Naive thymus-derived CD4-positive, alpha-beta T cell (primary cell): ENCODE data around the gene PRKN. TPM values are rescaled to one million over a fixed set of nuclear protein-coding genes. Genes with fewer than 3 reads are reported as not detected.

Experiments used
- ATAC-seq: fragments of 150-1000 bp; cut with Tn5 transposase; 2 replicates; pipeline ENCODE4 v1.10.0; 2021; ENCODE audit warnings: mild to moderate bottlenecking, moderate library complexity
- CTCF ChIA-PET: fragments of 350-600 bp; sonication (Branson Sonifier 250); formaldehyde crosslinking; loops from one replicate; lab custom pipeline; 2021; ENCODE audit warnings: antibody characterized with exemption; lab: Charles Lee
- POLR2A ChIA-PET: fragments of 350-600 bp; sonication (Branson Sonifier 250); formaldehyde crosslinking; loops from one replicate; lab custom pipeline; 2021; ENCODE audit warnings: antibody characterized with exemption, inconsistent platforms; lab: Charles Lee
- DNase-seq, 9 donors: peaks; one replicate each; pipeline versions ENCODE4 v3.0.0 to v3.0.0-alpha.2; 2020 to 2022; ENCODE audit warnings: mixed read lengths in 1 of 9
- H3K27ac ChIP-seq: one replicate; pipeline ENCODE4 v1.7.0; 2013; ENCODE audit warnings: mild to moderate bottlenecking, low read depth, low read length, moderate library complexity
- H3K27me3 ChIP-seq, 2 donors: one replicate each; pipeline ENCODE4 v1.7.0; 2013; ENCODE audit warnings: low read length in 2 of 2, mild to moderate bottlenecking in 2 of 2, moderate library complexity in 2 of 2; ENCODE audit not compliant: control insufficient read depth in 2 of 2, insufficient read depth in 2 of 2
- H3K36me3 ChIP-seq, 3 experiments: 1 replicate in 2 of 3; 2 replicates in 1 of 3; pipeline ENCODE4 v1.7.0; 2013; ENCODE audit warnings: low read length in 3 of 3, mild to moderate bottlenecking in 3 of 3, moderate library complexity in 1 of 3; ENCODE audit not compliant: insufficient read depth in 3 of 3, control insufficient read depth in 2 of 3
- H3K4me1 ChIP-seq, 2 donors: one replicate each; pipeline ENCODE4 v1.7.0; 2013; ENCODE audit warnings: low read length in 2 of 2, mild to moderate bottlenecking in 2 of 2, moderate library complexity in 1 of 2; ENCODE audit not compliant: control insufficient read depth in 2 of 2, insufficient read depth in 2 of 2
- H3K4me3 ChIP-seq: 2 replicates; pipeline ENCODE4 v1.7.0; 2013; ENCODE audit warnings: mild to moderate bottlenecking, low read length
- H3K9me3 ChIP-seq, 3 experiments: 1 replicate in 2 of 3; 2 replicates in 1 of 3; pipeline ENCODE4 v1.7.0; 2013; ENCODE audit warnings: low read length in 3 of 3; ENCODE audit not compliant: control insufficient read depth in 2 of 3
- H3K27ac Mint-ChIP-seq, 9 donors: one replicate each; pipeline ENCODE4 v1.8.0; 2020 to 2022; ENCODE audit warnings: mixed read lengths in 9 of 9, mild to moderate bottlenecking in 8 of 9, moderate library complexity in 5 of 9, inconsistent platforms in 2 of 9
- H3K27me3 Mint-ChIP-seq, 5 donors: one replicate each; pipeline ENCODE4 v1.8.0; 2021 to 2022; ENCODE audit warnings: mixed read lengths in 5 of 5, mild to moderate bottlenecking in 1 of 5
- H3K36me3 Mint-ChIP-seq, 5 donors: one replicate each; pipeline ENCODE4 v1.8.0; 2020 to 2022; ENCODE audit warnings: mixed read lengths in 5 of 5, mild to moderate bottlenecking in 3 of 5, inconsistent platforms in 1 of 5
- H3K4me1 Mint-ChIP-seq, 7 donors: one replicate each; pipeline ENCODE4 v1.8.0; 2020 to 2022; ENCODE audit warnings: mixed read lengths in 7 of 7, mild to moderate bottlenecking in 3 of 7, inconsistent platforms in 1 of 7
- H3K4me3 Mint-ChIP-seq, 10 donors: one replicate each; pipeline ENCODE4 v1.8.0; 2020 to 2022; ENCODE audit warnings: mild to moderate bottlenecking in 10 of 10, mixed read lengths in 10 of 10, moderate library complexity in 6 of 10, inconsistent platforms in 2 of 10
- H3K9me3 Mint-ChIP-seq, 11 donors: one replicate each; pipeline ENCODE4 v1.8.0; 2020 to 2022; ENCODE audit warnings: mixed read lengths in 11 of 11, mild to moderate bottlenecking in 4 of 11, inconsistent platforms in 1 of 11, moderate library complexity in 1 of 11
- intact Hi-C, 2 donors: fragments of 100-400 bp; cut with micrococcal nuclease; formaldehyde crosslinking; loops; one replicate each; pipeline ENCODE4 v1.15.1; 2023
- polyA plus RNA-seq, 2 donors: library from polyadenylated mRNA; unstranded; fragments of 300-500 nt; fragmentation: Illumina TruSeq; gene quantifications; one replicate each; pipeline ENCODE4 v1.2.3, GENCODE V29; 2021
- total RNA-seq, 6 experiments: library from RNA in 5 of 6; stranded (reverse) in 5 of 6; gene quantifications; 1 replicate in 5 of 6; 2 replicates in 1 of 6; pipeline ENCODE4 v1.2.3 and lab custom pipeline; 2021 to 2026

Gene PRKN
- total and polyA plus RNA-seq, 7 experiments from 2014 or later: 0.44 to 10.3 (median 8.1) TPM

DNA sequence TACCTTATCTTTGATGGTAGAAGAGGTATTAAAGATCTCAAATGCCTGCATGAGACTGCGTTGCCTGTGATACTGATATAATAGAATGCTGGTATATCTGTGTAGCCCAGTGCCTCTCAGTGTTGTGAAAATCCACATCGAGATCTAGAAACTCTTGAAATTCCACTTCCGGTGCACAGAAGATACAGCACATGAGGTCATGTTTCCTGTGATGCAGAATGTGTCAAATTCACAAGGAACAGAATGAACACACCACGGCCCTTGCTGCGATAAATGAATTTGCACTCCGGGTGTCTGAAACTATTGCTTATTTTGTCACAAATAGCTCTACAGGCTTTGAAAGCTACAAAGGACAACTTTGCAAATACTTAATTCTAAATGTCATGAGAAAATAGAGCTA is 765.8 kb downstream of the PRKN start:
- POLR2A ChIA-PET: no interaction called here
- no peak for ATAC-seq
- CTCF ChIA-PET: no interaction called here

DNA sequence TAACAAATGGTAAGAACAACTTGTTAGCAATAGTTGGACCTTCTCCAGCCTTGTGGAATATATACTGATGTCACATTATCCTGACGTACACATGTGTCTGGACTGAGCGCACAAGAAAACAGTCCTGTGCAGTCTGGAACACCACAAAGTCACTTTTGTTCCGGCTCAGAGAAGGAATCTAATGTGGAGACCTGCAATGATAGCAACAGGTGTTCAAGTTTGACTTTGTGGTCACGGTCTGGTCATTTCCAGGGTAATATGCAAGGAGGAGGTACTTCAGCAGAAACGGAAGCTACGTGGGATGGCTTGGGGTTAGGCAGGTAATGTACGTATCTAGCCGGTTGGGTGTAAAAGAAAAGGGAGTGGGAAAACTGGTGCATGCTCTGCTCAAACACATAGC is 766.5 kb downstream of the PRKN start:
- ATAC-seq (no peak), DNase-seq (no peak)
- no peaks in the 10 kb centered on the region for H3K36me3 ChIP-seq
- peaks cover 0 to 2% (median 0%) of the 10 kb centered on the region in 11 donors for H3K9me3 Mint-ChIP-seq
- no peak overlapping the region for H3K27ac Mint-ChIP-seq
- H3K9me3 ChIP-seq: no peaks in the 10 kb centered on the region
- intact Hi-C loops: no loop called here
- H3K4me3 ChIP-seq: no peak overlapping the region
- peaks cover 0 to 7% (median 0%) of the 10 kb centered on the region in 5 donors for H3K36me3 Mint-ChIP-seq
- H3K27me3 Mint-ChIP-seq: no peaks in the 10 kb centered on the region
- no peak overlapping the region for H3K27ac ChIP-seq
- H3K4me1 ChIP-seq: no peaks in the 10 kb centered on the region
- H3K4me3 Mint-ChIP-seq: no peak overlapping the region
- ChIA-PET CTCF (no interaction called here), POLR2A (no interaction called here)
- no peaks in the 10 kb centered on the region for H3K27me3 ChIP-seq
- no peaks in the 10 kb centered on the region for H3K4me1 Mint-ChIP-seq

More for the DNA sequence above, 765.8 kb downstream of the PRKN start:
- H3K27ac Mint-ChIP-seq: no peak overlapping the region
- H3K4me3 ChIP-seq: no peak overlapping the region
- intact Hi-C loops: no loop called here
- H3K4me1 ChIP-seq: no peaks in the 10 kb centered on the region
- H3K9me3 ChIP-seq: no peaks in the 10 kb centered on the region
- H3K27ac ChIP-seq: no peak overlapping the region
- H3K27me3 ChIP-seq: no peaks in the 10 kb centered on the region
- no peak for DNase-seq
- no peak overlapping the region for H3K4me3 Mint-ChIP-seq
- no peaks in the 10 kb centered on the region for H3K27me3 Mint-ChIP-seq
- peaks cover 0 to 7% (median 0%) of the 10 kb centered on the region in 5 donors for H3K36me3 Mint-ChIP-seq
- no peaks in the 10 kb centered on the region for H3K4me1 Mint-ChIP-seq
- peaks cover 0 to 2% (median 0%) of the 10 kb centered on the region in 11 donors for H3K9me3 Mint-ChIP-seq
- H3K36me3 ChIP-seq: no peaks in the 10 kb centered on the region

GRCh38 chr6:161959072-161959471 is 768.5 kb downstream of the PRKN start:
- Mint-ChIP-seq H3K4me3 (no peak overlapping the region), H3K4me1 (no peaks in the 10 kb centered on the region), H3K9me3 (peaks cover 0 to 2% (median 0%) of the 10 kb centered on the region in 11 donors), H3K27ac (no peak overlapping the region), H3K27me3 (no peaks in the 10 kb centered on the region), H3K36me3 (peaks cover 0 to 7% (median 0%) of the 10 kb centered on the region in 5 donors)
- H3K27me3 ChIP-seq: no peaks in the 10 kb centered on the region
- POLR2A ChIA-PET: no interaction called here
- no peak overlapping the region for H3K4me3 ChIP-seq
- no peaks in the 10 kb centered on the region for H3K36me3 ChIP-seq
- intact Hi-C loops: no loop called here
- CTCF ChIA-PET: no interaction called here
- H3K4me1 ChIP-seq: no peaks in the 10 kb centered on the region
- ATAC-seq (no peak), DNase-seq (no peak)
- H3K9me3 ChIP-seq: no peaks in the 10 kb centered on the region
- no peak overlapping the region for H3K27ac ChIP-seq

DNA sequence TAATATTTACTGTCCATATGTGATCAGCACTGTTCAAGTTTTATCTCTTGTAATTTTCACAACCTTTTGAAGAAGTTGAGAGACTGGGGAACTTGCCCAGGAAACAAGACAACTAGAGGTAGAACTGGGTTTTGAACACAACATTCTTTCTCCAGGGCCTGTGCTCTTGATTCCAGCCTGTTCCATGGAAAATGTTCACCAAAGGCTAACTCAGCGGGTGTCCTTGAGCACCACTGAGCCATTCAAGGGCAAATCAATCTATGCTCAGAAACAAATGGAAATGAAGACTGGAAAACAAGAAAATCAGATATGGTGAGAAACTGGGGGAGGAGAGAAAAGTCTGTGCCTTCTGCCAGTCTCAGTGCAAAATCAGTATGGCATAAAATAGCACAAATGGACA is 771.5 kb downstream of the PRKN start:
- ATAC-seq (no peak), DNase-seq (no peak)
- no peaks in the 10 kb centered on the region for H3K27me3 Mint-ChIP-seq
- ChIA-PET CTCF (no interaction called here), POLR2A (no interaction called here)
- peaks cover 0 to 9% (median 4%) of the 10 kb centered on the region in 5 donors for H3K36me3 Mint-ChIP-seq
- no peaks in the 10 kb centered on the region for H3K36me3 ChIP-seq
- H3K27ac ChIP-seq: no peak overlapping the region
- H3K9me3 Mint-ChIP-seq: peaks cover 0 to 2% (median 0%) of the 10 kb centered on the region in 11 donors
- no peaks in the 10 kb centered on the region for H3K9me3 ChIP-seq
- H3K4me3 ChIP-seq: no peak overlapping the region
- H3K27me3 ChIP-seq: no peaks in the 10 kb centered on the region
- no peaks in the 10 kb centered on the region for H3K4me1 ChIP-seq
- intact Hi-C loops: no loop called here
- no peak overlapping the region for H3K27ac Mint-ChIP-seq
- no peak overlapping the region for H3K4me3 Mint-ChIP-seq
- no peaks in the 10 kb centered on the region for H3K4me1 Mint-ChIP-seq

GRCh38 chr6:161954699-161955276 is 772.8 kb downstream of the PRKN start:
- peaks cover 0 to 9% (median 7%) of the 10 kb centered on the region in 5 donors for H3K36me3 Mint-ChIP-seq
- H3K4me1 Mint-ChIP-seq: peaks cover 0 to 4% (median 0%) of the 10 kb centered on the region in 7 donors
- ATAC-seq (no peak), DNase-seq (no peak)
- H3K27ac Mint-ChIP-seq: no peak overlapping the region
- no peak overlapping the region for H3K4me3 ChIP-seq
- no peak overlapping the region for H3K4me3 Mint-ChIP-seq
- ChIA-PET CTCF (no interaction called here), POLR2A (no interaction called here)
- H3K36me3 ChIP-seq: no peaks in the 10 kb centered on the region
- H3K9me3 Mint-ChIP-seq: peaks cover 0 to 5% (median 0%) of the 10 kb centered on the region in 11 donors
- no peaks in the 10 kb centered on the region for H3K4me1 ChIP-seq
- no peak overlapping the region for H3K27ac ChIP-seq
- intact Hi-C loops: no loop called here
- no peaks in the 10 kb centered on the region for H3K27me3 ChIP-seq
- H3K9me3 ChIP-seq: no peaks in the 10 kb centered on the region
- no peaks in the 10 kb centered on the region for H3K27me3 Mint-ChIP-seq

GRCh38 chr6:161954077-161954476 is 773.5 kb downstream of the PRKN start:
- DNase-seq (no peak), ATAC-seq (no peak)
- Histone ChIP-seq H3K4me1 (no peaks in the 10 kb centered on the region), H3K9me3 (no peaks in the 10 kb centered on the region), H3K27ac (no peak overlapping the region), H3K27me3 (no peaks in the 10 kb centered on the region), H3K4me3 (no peak overlapping the region), H3K36me3 (no peaks in the 10 kb centered on the region)
- Mint-ChIP-seq H3K4me1 (peaks cover 0 to 4% (median 0%) of the 10 kb centered on the region in 7 donors), H3K9me3 (peaks cover 0 to 5% (median 0%) of the 10 kb centered on the region in 11 donors), H3K27ac (no peak overlapping the region), H3K36me3 (peaks cover 0 to 9% (median 7%) of the 10 kb centered on the region in 5 donors), H3K27me3 (no peaks in the 10 kb centered on the region), H3K4me3 (no peak overlapping the region)
- intact Hi-C loops: no loop called here
- ChIA-PET CTCF (no interaction called here), POLR2A (no interaction called here)

DNA sequence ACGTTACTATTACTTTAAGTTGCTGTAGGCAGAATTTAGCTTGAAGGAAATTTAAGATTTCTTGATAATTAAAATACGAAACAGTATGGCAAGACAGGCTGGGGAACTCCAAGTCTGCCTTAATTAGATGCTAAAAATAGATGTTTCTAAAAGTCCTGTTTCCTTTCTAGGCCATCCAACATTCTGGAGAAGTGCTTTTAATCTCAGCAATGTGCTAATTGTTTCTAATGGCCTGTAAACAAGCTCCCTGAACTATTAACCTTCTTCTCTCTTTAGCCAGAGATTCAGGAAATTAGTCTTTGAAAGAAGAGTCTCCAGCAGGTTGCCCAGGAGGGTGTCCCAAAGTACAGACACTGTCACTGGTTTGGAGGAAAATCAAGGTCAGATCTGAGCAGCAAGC is 776.4 kb downstream of the PRKN start:
- ATAC-seq (no peak), DNase-seq (no peak)
- Histone ChIP-seq H3K27me3 (no peaks in the 10 kb centered on the region), H3K27ac (no peak overlapping the region), H3K9me3 (no peaks in the 10 kb centered on the region), H3K4me1 (no peaks in the 10 kb centered on the region), H3K4me3 (no peak overlapping the region), H3K36me3 (no peaks in the 10 kb centered on the region)
- H3K36me3 Mint-ChIP-seq: peaks cover 0 to 9% (median 4%) of the 10 kb centered on the region in 5 donors
- CTCF ChIA-PET: no interaction called here
- H3K27ac Mint-ChIP-seq: no peak overlapping the region
- H3K27me3 Mint-ChIP-seq: peaks cover 0 to 2% (median 0%) of the 10 kb centered on the region in 5 donors
- no peak overlapping the region for H3K4me3 Mint-ChIP-seq
- peaks cover 0 to 5% (median 0%) of the 10 kb centered on the region in 11 donors for H3K9me3 Mint-ChIP-seq
- peaks cover 0 to 4% (median 0%) of the 10 kb centered on the region in 7 donors for H3K4me1 Mint-ChIP-seq
- POLR2A ChIA-PET: no interaction called here
- intact Hi-C loops: no loop called here
